ENCODE results near the gene FHIT. TPM values are rescaled to one million over a fixed set of nuclear protein-coding genes. Genes with fewer than 3 reads are reported as not detected.

FHIT gene
- total RNA-seq, 4 donors from 2014 or later: 7.5 to 20.1 (median 13.5) TPM

DNA sequence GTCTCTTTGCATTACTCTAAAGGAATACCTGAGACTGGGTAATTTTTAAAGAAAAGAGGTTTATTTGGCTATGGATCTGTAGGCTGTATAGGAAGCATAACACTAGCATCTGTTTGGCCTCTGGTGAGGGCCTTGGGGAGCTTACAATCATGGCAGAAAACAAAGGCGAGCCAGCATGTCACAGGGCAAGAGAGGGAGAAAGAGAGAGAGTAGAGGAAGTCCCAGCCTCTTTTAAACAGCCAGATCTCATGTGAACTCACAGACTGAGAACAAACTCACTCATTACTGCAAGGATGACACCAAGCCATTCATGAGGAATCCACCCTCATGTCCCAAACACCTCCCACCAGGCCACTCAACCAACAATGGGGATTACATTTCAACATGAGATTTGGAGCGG lies 974.6 kb downstream of the FHIT start:
- TF ChIP-seq EP300 (IDR thresholded peaks at IDR 0.05; ENCODE audit: low read depth): no peak
- TF ChIP-seq POLR2A (IDR thresholded peaks at IDR 0.05): no peak
- TF ChIP-seq POLR2AphosphoS5 (IDR thresholded peaks at IDR 0.05): no peak
- TF ChIP-seq, protein P1, sequence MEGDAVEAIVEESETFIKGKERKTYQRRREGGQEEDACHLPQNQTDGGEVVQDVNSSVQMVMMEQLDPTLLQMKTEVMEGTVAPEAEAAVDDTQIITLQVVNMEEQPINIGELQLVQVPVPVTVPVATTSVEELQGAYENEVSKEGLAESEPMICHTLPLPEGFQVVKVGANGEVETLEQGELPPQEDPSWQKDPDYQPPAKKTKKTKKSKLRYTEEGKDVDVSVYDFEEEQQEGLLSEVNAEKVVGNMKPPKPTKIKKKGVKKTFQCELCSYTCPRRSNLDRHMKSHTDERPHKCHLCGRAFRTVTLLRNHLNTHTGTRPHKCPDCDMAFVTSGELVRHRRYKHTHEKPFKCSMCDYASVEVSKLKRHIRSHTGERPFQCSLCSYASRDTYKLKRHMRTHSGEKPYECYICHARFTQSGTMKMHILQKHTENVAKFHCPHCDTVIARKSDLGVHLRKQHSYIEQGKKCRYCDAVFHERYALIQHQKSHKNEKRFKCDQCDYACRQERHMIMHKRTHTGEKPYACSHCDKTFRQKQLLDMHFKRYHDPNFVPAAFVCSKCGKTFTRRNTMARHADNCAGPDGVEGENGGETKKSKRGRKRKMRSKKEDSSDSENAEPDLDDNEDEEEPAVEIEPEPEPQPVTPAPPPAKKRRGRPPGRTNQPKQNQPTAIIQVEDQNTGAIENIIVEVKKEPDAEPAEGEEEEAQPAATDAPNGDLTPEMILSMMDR (IDR thresholded peaks at IDR 0.05): no peak
- H3K36me3 ChIP-seq: no peaks in the 10 kb centered on the region
- H3K4me1 ChIP-seq: no peaks in the 10 kb centered on the region
- in situ Hi-C loops (cut with MboI; ENCODE audit: low pct_ligation_motif_present in 1 of 4, low pct_unique_long_range_greater_than_20kb in 1 of 4, low sequenced_read_pairs in 3 of 4) (no loop called here), intact Hi-C loops (cut with DNase I; ENCODE audit: low total_unique reads) (no loop called here)
- H3K27ac ChIP-seq: no peak overlapping the region
- 70 to 89% methylated on average over 2 of the region's 2 CpGs for WGBS, 2 donors (ENCODE audit: low coverage in 1 of 2)
- no peaks in the 10 kb centered on the region for H3K9me3 ChIP-seq
- no peak overlapping the region for H3K4me3 ChIP-seq
- DNase-seq: no peak
- no peaks in the 10 kb centered on the region for H3K27me3 ChIP-seq

GRCh38 chr3:60274646-60275045 lies 976.6 kb downstream of the FHIT start:
- Histone ChIP-seq H3K36me3 (no peaks in the 10 kb centered on the region), H3K4me3 (no peak overlapping the region), H3K27me3 (no peaks in the 10 kb centered on the region), H3K9me3 (no peaks in the 10 kb centered on the region), H3K4me1 (no peaks in the 10 kb centered on the region), H3K27ac (no peak overlapping the region)
- TF ChIP-seq EP300 (IDR thresholded peaks at IDR 0.05; ENCODE audit: low read depth): no peak
- no peak for DNase-seq
- in situ Hi-C loops (cut with MboI; ENCODE audit: low pct_ligation_motif_present in 1 of 4, low pct_unique_long_range_greater_than_20kb in 1 of 4, low sequenced_read_pairs in 3 of 4) (no loop called here), intact Hi-C loops (cut with DNase I; ENCODE audit: low total_unique reads) (no loop called here)

GRCh38 chr3:60274098-60274497 lies 977.2 kb downstream of the FHIT start:
- TF ChIP-seq, protein P1 (IDR thresholded peaks at IDR 0.05): no peak
- TF ChIP-seq POLR2A (IDR thresholded peaks at IDR 0.05) (no peak), POLR2AphosphoS5 (IDR thresholded peaks at IDR 0.05) (no peak), EP300 (IDR thresholded peaks at IDR 0.05; ENCODE audit: low read depth) (no peak)
- no peaks in the 10 kb centered on the region for H3K9me3 ChIP-seq
- H3K4me3 ChIP-seq: no peak overlapping the region
- H3K4me1 ChIP-seq: no peaks in the 10 kb centered on the region
- H3K27me3 ChIP-seq: no peaks in the 10 kb centered on the region
- intact Hi-C loops (cut with DNase I; ENCODE audit: low total_unique reads) (no loop called here), in situ Hi-C loops (cut with MboI; ENCODE audit: low pct_ligation_motif_present in 1 of 4, low pct_unique_long_range_greater_than_20kb in 1 of 4, low sequenced_read_pairs in 3 of 4) (no loop called here)
- no peak overlapping the region for H3K27ac ChIP-seq
- WGBS, 2 donors (ENCODE audit: low coverage in 1 of 2): 77 to 84% methylated on average over 2 of the region's 2 CpGs
- no peak for DNase-seq
- no peaks in the 10 kb centered on the region for H3K36me3 ChIP-seq

DNA sequence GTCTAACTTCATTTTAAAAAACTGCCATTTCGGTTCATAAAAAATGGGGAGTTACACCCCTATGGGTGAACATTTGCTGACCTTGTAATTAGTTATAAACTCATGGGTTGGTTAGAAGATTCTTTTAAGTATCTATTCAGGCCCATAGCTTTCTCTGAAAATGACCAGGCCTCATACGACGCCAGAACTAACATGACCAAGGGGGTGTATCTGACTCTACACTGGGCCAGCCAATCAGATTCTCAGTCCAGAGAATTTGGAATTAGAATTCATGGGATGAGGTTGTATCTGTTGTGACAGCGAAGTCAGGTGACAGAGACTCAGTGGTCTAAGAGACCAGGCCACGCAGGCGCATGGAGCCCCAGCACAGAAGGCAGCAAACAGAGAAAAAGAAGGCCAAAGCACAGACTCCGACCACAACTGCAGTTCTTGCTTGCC lies 981.4 kb downstream of the FHIT start:
- no peaks in the 10 kb centered on the region for H3K36me3 ChIP-seq
- no peak overlapping the region for H3K4me3 ChIP-seq
- intact Hi-C loops (cut with DNase I; ENCODE audit: low total_unique reads) (no loop called here), in situ Hi-C loops (cut with MboI; ENCODE audit: low pct_ligation_motif_present in 1 of 4, low pct_unique_long_range_greater_than_20kb in 1 of 4, low sequenced_read_pairs in 3 of 4) (no loop called here)
- no peaks in the 10 kb centered on the region for H3K9me3 ChIP-seq
- 91 to 94% methylated on average over 6 to 7 of the region's 7 CpGs for WGBS, 2 donors (ENCODE audit: low coverage in 1 of 2)
- no peak for DNase-seq
- TF ChIP-seq POLR2A (IDR thresholded peaks at IDR 0.05) (no peak), POLR2AphosphoS5 (IDR thresholded peaks at IDR 0.05) (no peak), EP300 (IDR thresholded peaks at IDR 0.05; ENCODE audit: low read depth) (no peak)
- TF ChIP-seq, protein P1 (IDR thresholded peaks at IDR 0.05): no peak
- no peak overlapping the region for H3K27ac ChIP-seq
- H3K4me1 ChIP-seq: no peaks in the 10 kb centered on the region
- no peaks in the 10 kb centered on the region for H3K27me3 ChIP-seq

GRCh38 chr3:60269377-60269776 lies 981.9 kb downstream of the FHIT start:
- DNase-seq: no peak
- Histone ChIP-seq H3K27me3 (no peaks in the 10 kb centered on the region), H3K4me1 (no peaks in the 10 kb centered on the region), H3K36me3 (no peaks in the 10 kb centered on the region), H3K27ac (no peak overlapping the region), H3K9me3 (no peaks in the 10 kb centered on the region), H3K4me3 (no peak overlapping the region)
- TF ChIP-seq EP300 (IDR thresholded peaks at IDR 0.05; ENCODE audit: low read depth) (no peak), POLR2A (IDR thresholded peaks at IDR 0.05) (no peak), POLR2AphosphoS5 (IDR thresholded peaks at IDR 0.05) (no peak)
- TF ChIP-seq, protein P1 (IDR thresholded peaks at IDR 0.05): no peak
- WGBS, 2 donors (ENCODE audit: low coverage in 1 of 2): 100% methylated on average over 1 of the region's 1 CpG
- in situ Hi-C loops (cut with MboI; ENCODE audit: low pct_ligation_motif_present in 1 of 4, low pct_unique_long_range_greater_than_20kb in 1 of 4, low sequenced_read_pairs in 3 of 4) (no loop called here), intact Hi-C loops (cut with DNase I; ENCODE audit: low total_unique reads) (no loop called here)

All from transverse colon (tissue), 4 donors.